Measurements from ENCODE around the gene SART3. TPM values are rescaled to one million over a fixed set of nuclear protein-coding genes. Genes with fewer than 3 reads are reported as not detected.

Gene SART3
- total RNA-seq, 2 experiments from 2014 or later = 81.9 to 82.5 TPM

DNA sequence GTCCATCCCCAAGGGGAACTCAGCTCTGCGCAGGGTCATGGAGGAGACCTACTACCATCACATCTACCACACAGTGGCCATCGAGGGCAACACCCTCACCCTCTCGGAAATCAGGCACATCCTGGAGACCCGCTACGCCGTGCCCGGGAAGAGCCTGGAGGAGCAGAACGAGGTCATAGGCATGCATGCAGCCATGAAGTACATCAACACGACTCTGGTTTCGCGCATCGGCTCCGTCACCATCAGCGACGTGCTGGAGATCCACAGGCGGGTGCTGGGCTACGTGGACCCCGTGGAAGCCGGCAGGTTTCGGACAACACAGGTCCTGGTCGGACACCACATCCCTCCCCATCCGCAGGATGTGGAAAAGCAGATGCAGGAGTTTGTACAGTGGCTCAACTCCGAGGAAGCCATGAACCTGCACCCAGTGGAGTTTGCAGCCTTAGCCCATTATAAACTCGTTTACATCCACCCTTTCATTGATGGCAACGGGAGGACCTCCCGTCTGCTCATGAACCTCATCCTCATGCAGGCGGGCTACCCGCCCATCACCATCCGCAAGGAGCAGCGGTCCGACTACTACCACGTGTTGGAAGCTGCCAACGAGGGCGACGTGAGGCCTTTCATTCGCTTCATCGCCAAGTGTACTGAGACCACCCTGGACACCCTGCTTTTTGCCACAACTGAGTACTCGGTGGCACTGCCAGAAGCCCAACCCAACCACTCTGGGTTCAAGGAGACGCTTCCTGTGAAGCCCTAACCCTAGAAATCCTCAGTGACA lies 42.1 kb downstream of the SART3 start:
- DNase-seq = no peak
- H3K4me1 Mint-ChIP-seq (ENCODE audit: low read depth) = peaks cover 19% of the 10 kb centered on the region
- CTCF ChIA-PET = interaction anchor here (0.9 kb wide), 1 partner anchor 99 kb away, joined by 4 read pairs; no protein-coding TSS in a partner anchor
- intact Hi-C loops (cut with micrococcal nuclease) = loop anchor here (5.0 kb wide), 2 partner anchors 283 to 573 kb away; partner anchors contain the start of gene ALKBH2
- H3K27ac Mint-ChIP-seq = no peak overlapping the region
- no peaks in the 10 kb centered on the region for H3K27me3 Mint-ChIP-seq (ENCODE audit: low read depth)
- peaks cover 11% of the 10 kb centered on the region for H3K36me3 Mint-ChIP-seq (ENCODE audit: low read depth)
- no peak overlapping the region for H3K4me3 Mint-ChIP-seq
- no peaks in the 10 kb centered on the region for H3K9me3 Mint-ChIP-seq

- Mint-ChIP-seq H3K9me3 (no peaks in the 10 kb centered on the region), H3K4me1 (ENCODE audit: low read depth) (peaks cover 19% of the 10 kb centered on the region), H3K36me3 (ENCODE audit: low read depth) (peaks cover 6% of the 10 kb centered on the region), H3K27me3 (ENCODE audit: low read depth) (no peaks in the 10 kb centered on the region), H3K4me3 (no peak overlapping the region), H3K27ac (no peak overlapping the region)
- intact Hi-C loops (cut with micrococcal nuclease) = loop anchor here (5.0 kb wide), 2 partner anchors 284 to 574 kb away; partner anchors contain the start of gene ALKBH2
- no peak for DNase-seq
- CTCF ChIA-PET = interaction anchor here (0.9 kb wide), 1 partner anchor 99 kb away, joined by 4 read pairs; no protein-coding TSS in a partner anchor
Measured at GRCh38 chr12:108518101-108518715, 42.8 kb downstream of the SART3 start.

DNA sequence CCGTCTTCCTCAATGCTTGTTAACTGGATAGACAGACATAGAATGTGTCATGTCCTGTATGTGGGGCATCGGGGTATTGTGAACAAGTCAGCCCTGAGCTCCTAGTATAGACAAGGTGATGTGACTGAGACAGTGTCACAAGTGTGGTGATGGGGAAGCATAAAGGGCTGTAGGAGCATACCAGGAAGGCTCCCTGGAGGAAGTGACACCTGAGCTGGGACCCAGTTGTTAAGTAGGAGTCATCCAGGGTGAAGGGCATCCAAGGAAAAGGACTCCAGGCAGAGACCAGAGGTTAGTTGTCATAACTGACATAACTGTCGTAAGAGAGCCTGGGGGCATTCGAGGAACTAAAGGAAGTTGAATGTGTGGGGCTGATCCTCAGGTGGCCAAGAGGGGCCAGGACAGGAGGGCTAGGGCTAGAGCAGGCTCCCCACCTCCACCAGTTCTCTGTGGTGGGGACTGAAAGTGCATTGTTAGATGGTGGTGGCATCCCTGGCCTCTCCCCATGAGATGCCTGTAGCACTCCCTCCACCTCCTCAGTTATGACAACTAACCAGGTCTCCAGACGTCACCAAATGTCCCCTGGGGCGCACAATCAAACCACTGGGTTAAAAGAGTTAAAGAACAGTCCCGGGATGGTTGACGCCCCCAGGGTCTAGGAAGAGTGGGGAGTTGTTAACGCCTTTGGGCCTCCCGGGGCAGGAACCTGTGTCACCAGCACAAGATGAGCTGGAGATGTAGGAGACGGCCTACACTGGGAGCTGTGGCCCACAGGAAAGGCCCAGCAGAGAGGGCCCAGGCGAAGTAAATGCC lies 43.5 kb downstream of the SART3 start:
- no peaks in the 10 kb centered on the region for H3K27me3 Mint-ChIP-seq (ENCODE audit: low read depth)
- intact Hi-C loops (cut with micrococcal nuclease) = loop anchor here (5.0 kb wide), 2 partner anchors 285 to 575 kb away; partner anchors contain the start of gene ALKBH2
- no peaks in the 10 kb centered on the region for H3K9me3 Mint-ChIP-seq
- CTCF ChIA-PET = interaction anchor here (0.9 kb wide), 1 partner anchor 100 kb away, joined by 4 read pairs; no protein-coding TSS in a partner anchor
- H3K36me3 Mint-ChIP-seq (ENCODE audit: low read depth) = peaks cover 5% of the 10 kb centered on the region
- H3K4me3 Mint-ChIP-seq = peak overlapping the region; percentile 4
- H3K27ac Mint-ChIP-seq = no peak overlapping the region
- no peak for DNase-seq
- peaks cover 19% of the 10 kb centered on the region for H3K4me1 Mint-ChIP-seq (ENCODE audit: low read depth)

DNA sequence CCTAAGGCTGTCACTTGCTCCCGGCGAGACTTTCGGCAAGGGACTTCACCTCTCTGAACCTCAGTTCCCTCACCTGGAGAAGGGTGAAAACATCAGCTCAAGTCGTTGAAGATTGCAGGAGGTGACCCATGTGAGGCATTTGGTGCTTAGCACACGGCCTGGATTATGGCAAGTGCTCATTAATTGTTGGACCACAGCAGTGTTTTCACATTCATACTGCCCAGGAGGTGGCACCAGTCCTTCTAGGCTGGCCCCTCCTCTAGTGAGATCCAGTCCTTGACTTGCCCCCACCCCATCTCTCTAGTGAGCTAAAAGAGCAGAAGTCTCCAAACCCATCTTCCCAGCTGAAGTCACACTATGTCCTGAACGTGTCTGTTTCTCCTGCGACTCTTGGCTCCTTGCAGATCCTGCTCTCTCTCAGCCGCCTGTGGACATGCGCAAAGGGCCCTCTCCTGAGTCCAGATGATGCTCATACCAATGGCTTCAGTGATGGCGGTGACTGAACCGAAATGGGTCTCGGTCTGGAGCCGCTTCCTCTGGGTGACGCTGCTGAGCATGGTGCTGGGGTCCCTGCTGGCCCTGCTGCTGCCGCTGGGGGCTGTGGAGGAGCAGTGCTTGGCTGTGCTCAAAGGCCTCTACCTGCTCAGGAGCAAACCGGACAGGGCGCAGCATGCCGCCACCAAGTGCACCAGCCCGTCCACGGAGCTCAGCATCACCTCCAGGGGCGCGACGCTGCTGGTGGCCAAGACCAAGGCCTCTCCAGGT lies 44.3 kb downstream of the SART3 start:
- peaks cover 3% of the 10 kb centered on the region for H3K36me3 Mint-ChIP-seq (ENCODE audit: low read depth)
- no peaks in the 10 kb centered on the region for H3K9me3 Mint-ChIP-seq
- H3K27me3 Mint-ChIP-seq (ENCODE audit: low read depth) = no peaks in the 10 kb centered on the region
- peaks cover 23% of the 10 kb centered on the region for H3K4me1 Mint-ChIP-seq (ENCODE audit: low read depth)
- peak overlapping the region; percentile 37 for H3K27ac Mint-ChIP-seq
- CTCF ChIA-PET = interaction anchor here (1.3 kb wide), 1 partner anchor 102 kb away, joined by 4 read pairs; no protein-coding TSS in a partner anchor
- intact Hi-C loops (cut with micrococcal nuclease) = loop anchor here (5.0 kb wide), 2 partner anchors 286 to 576 kb away; partner anchors contain the start of gene ALKBH2
- DNase-seq = no peak
- peak overlapping the region; percentile 90 for H3K4me3 Mint-ChIP-seq

- Mint-ChIP-seq H3K27me3 (ENCODE audit: low read depth) (no peaks in the 10 kb centered on the region), H3K27ac (peak overlapping the region; percentile 84), H3K36me3 (ENCODE audit: low read depth) (peaks cover 3% of the 10 kb centered on the region), H3K4me3 (peak overlapping the region; percentile 90), H3K9me3 (no peaks in the 10 kb centered on the region), H3K4me1 (ENCODE audit: low read depth) (peaks cover 28% of the 10 kb centered on the region)
- CTCF ChIA-PET = interaction anchor here (1.3 kb wide), 1 partner anchor 102 kb away, joined by 4 read pairs; no protein-coding TSS in a partner anchor
- intact Hi-C loops (cut with micrococcal nuclease) = loop anchor here (1.0 to 5.0 kb wide), 9 partner anchors 45 to 831 kb away; partner anchors contain the start of genes ALKBH2, PRDM4, PWP1 and SART3
- DNase-seq = no peak
Measured at GRCh38 chr12:108515916-108516315, 45.1 kb downstream of the SART3 start.

- H3K4me3 Mint-ChIP-seq = peak within 1 kb of the TSS; percentile 90
- H3K9me3 Mint-ChIP-seq = no peaks in the 10 kb centered on the region
- peak; percentile 100 for DNase-seq
- H3K27ac Mint-ChIP-seq = peak within 1 kb of the TSS; percentile 84
- CTCF ChIA-PET = interaction anchor here (0.7 kb wide), 1 partner anchor 701 kb away, joined by 3 read pairs; no protein-coding TSS in a partner anchor
- H3K4me1 Mint-ChIP-seq (ENCODE audit: low read depth) = peaks cover 28% of the 10 kb centered on the region
- peaks cover 3% of the 10 kb centered on the region for H3K36me3 Mint-ChIP-seq (ENCODE audit: low read depth)
- intact Hi-C loops (cut with micrococcal nuclease) = loop anchor here (1.0 to 5.0 kb wide), 10 partner anchors 46 to 830 kb away; partner anchors contain the start of genes ALKBH2, PRDM4, PWP1 and SART3
- no peaks in the 10 kb centered on the region for H3K27me3 Mint-ChIP-seq (ENCODE audit: low read depth)
Measured at GRCh38 chr12:108514973-108515814, 45.8 kb downstream of the SART3 start, which contains the start of gene FICD. Gene FICD (plus strand): TSS chr12:108515277. CDS start chr12:108516973, 1,696 bp downstream.

DNA sequence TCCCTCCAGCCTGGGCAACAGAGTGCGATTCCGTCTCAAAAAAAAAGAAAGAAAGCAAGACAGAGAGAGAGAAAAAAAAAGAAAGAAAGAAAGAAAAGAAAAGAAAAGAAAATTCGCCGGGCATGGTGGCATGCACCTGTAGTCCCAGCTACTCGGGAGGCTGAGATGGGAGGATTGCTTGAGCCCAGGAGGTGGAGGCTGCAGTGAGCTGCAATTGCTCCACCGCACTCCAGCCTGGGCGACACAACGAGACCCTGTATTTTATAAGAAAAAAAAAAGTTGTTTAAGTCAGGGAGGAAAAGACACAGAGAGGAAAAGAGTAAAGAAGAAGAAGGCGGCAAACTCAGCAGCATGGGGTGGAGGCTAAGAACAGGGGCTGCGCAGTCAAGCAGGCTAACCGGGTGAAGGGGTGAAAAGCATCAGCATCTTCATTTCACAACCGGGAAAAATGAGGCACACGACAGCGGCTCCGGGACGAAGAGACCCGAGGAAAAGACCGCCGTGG lies 46.5 kb downstream of the SART3 start:
- no peak for DNase-seq
- Mint-ChIP-seq H3K27ac (peak overlapping the region; percentile 84), H3K9me3 (no peaks in the 10 kb centered on the region), H3K27me3 (ENCODE audit: low read depth) (no peaks in the 10 kb centered on the region), H3K4me1 (ENCODE audit: low read depth) (peaks cover 28% of the 10 kb centered on the region), H3K36me3 (ENCODE audit: low read depth) (peaks cover 3% of the 10 kb centered on the region), H3K4me3 (peak overlapping the region; percentile 90)
- CTCF ChIA-PET = interaction anchor here (0.6 to 0.7 kb wide), 2 partner anchors 701 to 860 kb away, joined by 3 read pairs; no protein-coding TSS in a partner anchor
- intact Hi-C loops (cut with micrococcal nuclease) = loop anchor here (2.0 to 5.0 kb wide), 2 partner anchors 118 to 322 kb away; partner anchors contain the start of gene SELPLG

DNA sequence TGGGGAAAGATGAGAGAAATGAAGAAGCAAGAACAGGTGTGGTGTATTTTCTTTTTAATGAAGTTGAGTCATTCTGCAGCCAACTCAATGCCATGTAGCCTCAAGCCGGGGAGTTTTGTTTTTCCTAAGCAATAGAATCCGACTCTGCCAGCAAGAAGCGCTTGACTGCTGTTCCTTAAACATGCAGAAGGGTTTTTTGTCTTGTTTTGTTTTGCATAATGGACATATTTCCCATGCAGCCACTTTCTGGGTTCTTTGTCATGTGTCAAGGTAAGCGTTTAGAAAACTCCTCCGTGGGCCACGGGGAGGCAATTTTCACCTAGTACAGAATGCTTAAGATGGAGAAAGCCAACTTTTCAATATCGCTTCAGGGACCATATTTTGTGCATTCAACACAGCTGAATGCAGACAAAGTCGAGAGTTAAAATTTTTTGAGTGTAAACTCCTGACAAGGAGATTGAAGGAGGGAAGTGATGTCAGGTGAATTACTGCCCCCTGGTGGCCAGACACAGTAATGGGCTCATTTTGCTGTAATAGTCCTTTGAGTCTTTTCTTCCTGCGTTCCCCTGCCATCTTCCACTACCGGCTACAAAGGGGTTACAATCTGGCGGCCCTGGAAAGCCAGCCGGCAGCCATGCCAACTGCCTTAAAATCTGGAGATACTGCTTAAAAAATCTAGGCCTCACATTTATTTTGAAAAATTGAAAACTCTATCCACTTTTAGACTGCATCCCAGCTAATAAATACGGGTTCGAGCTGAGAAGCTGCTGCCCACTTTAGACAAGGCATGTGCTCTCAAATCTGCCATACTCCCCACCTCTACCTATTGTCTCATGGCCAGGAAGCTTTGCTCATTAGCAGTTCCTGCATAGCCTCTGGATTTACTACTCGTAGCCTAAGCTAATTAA lies 49.1 kb downstream of the SART3 start:
- Mint-ChIP-seq H3K27me3 (ENCODE audit: low read depth) (no peaks in the 10 kb centered on the region), H3K4me1 (ENCODE audit: low read depth) (peaks cover 32% of the 10 kb centered on the region), H3K9me3 (no peaks in the 10 kb centered on the region), H3K4me3 (no peak overlapping the region), H3K27ac (no peak overlapping the region), H3K36me3 (ENCODE audit: low read depth) (no peaks in the 10 kb centered on the region)
- CTCF ChIA-PET = interaction anchor here (0.6 to 2.1 kb wide), 14 partner anchors 10 to 621 kb away, joined by 3 to 7 read pairs (median 4); no protein-coding TSS in a partner anchor
- intact Hi-C loops (cut with micrococcal nuclease) = loop anchor here (1.0 to 5.0 kb wide), 4 partner anchors 320 to 594 kb away; no protein-coding TSS in a partner anchor
- peak; percentile 89 for DNase-seq

GRCh38 chr12:108510836-108511235 lies 50.1 kb downstream of the SART3 start:
- intact Hi-C loops (cut with micrococcal nuclease) = loop anchor here (5.0 kb wide), 1 partner anchor 319 kb away; no protein-coding TSS in a partner anchor
- CTCF ChIA-PET = interaction anchor here (0.7 kb wide), 1 partner anchor 45 kb away, joined by 5 read pairs; no protein-coding TSS in a partner anchor
- DNase-seq = no peak

More at GRCh38 chr12:108510836-108511235, 50.1 kb downstream of the SART3 start:
- Mint-ChIP-seq H3K4me1 (ENCODE audit: low read depth) (peaks cover 22% of the 10 kb centered on the region), H3K36me3 (ENCODE audit: low read depth) (no peaks in the 10 kb centered on the region), H3K27me3 (ENCODE audit: low read depth) (no peaks in the 10 kb centered on the region), H3K27ac (no peak overlapping the region), H3K9me3 (no peaks in the 10 kb centered on the region), H3K4me3 (no peak overlapping the region)

All from activated naive CD4-positive, alpha-beta T cell treated with anti-CD3 and anti-CD28 coated beads for 36 hours (primary cell).